HepG2 (cell line): ENCODE measurements around the gene HRH2. TPM values are rescaled to one million over a fixed set of nuclear protein-coding genes. Genes with fewer than 3 reads are reported as not detected.
A peak's percentile ranks its signal among the peaks of the same experiment; 100 is the strongest.

Experiments used
- ATAC-seq: fragments of 200-7000 bp; cut with Tn5 transposase; 3 replicates; pipeline ENCODE4 v1.9.1; 2020; ENCODE audit warnings: mild to moderate bottlenecking, moderate library complexity
- BruUV-seq: library from RNA; stranded (reverse); fragments of 400-500 nt; replicated peaks from 2 replicates; lab custom pipeline; 2021; lab: Mats Ljungman, UMichigan
- CTCF ChIA-PET: fragments of 300-600 bp; formaldehyde crosslinking; extraction: SDS; loops from one replicate; lab custom pipeline; 2021; ENCODE audit warnings: low total read pairs, inconsistent platforms, low intra/inter-chr PET ratio; lab: Yijun Ruan, JAX
- POLR2A ChIA-PET: fragments of 350-600 bp; sonication (Branson Sonifier 250); formaldehyde crosslinking; loops from one replicate; lab custom pipeline; 2020; ENCODE audit warnings: antibody characterized with exemption, inconsistent platforms; lab: Yijun Ruan, JAX
- DNase-seq: peaks from one replicate; pipeline ENCODE4 v3.0.0-alpha.2; 2015; ENCODE audit warnings: low spot score
- FAIRE-seq: peaks from 3 replicates; lab custom pipeline; 2011; peaks lifted over from hg19 to GRCh38; lab: Jason Lieb, UNC
- H2AFZ ChIP-seq: one replicate; pipeline ENCODE4 v1.6.1; 2011; ENCODE audit warnings: low read length, inconsistent platforms
- H3K27ac ChIP-seq: fragments of 300-600 bp; 3 replicates; pipeline ENCODE4 v1.8.0; 2011; ENCODE audit warnings: mixed run types, mild to moderate bottlenecking, mixed read lengths, low read length, inconsistent platforms; ENCODE audit not compliant: insufficient read depth; ENCODE audit errors: extremely low read length
- H3K27me3 ChIP-seq, 2 experiments: fragments of 200-600 bp in 1 of 2; 2 replicates in 1 of 2; 3 replicates in 1 of 2; pipeline versions ENCODE4 v1.6.0 to v1.8.0; 2011; ENCODE audit warnings: low read length in 2 of 2, mild to moderate bottlenecking in 2 of 2, moderate library complexity in 2 of 2, inconsistent platforms in 1 of 2; ENCODE audit not compliant: insufficient read depth in 2 of 2, control insufficient read depth in 1 of 2
- H3K36me3 ChIP-seq, 2 experiments: fragments of 200-600 bp in 1 of 2; replicated peaks in 1 of 2; 2 replicates in 1 of 2; 3 replicates in 1 of 2; pipeline versions ENCODE4 v1.5.1 to v1.8.0; 2011; ENCODE audit warnings: low read length in 2 of 2, inconsistent platforms in 1 of 2; ENCODE audit not compliant: insufficient read depth in 2 of 2, control insufficient read depth in 1 of 2
- H3K4me1 ChIP-seq: 2 replicates; pipeline ENCODE4 v1.5.1; 2012; ENCODE audit warnings: low read length, inconsistent platforms; ENCODE audit not compliant: insufficient read depth
- H3K4me2 ChIP-seq: 2 replicates; pipeline ENCODE4 v1.6.0; 2011; ENCODE audit warnings: low read depth, low read length, inconsistent platforms
- H3K4me3 ChIP-seq, 3 experiments: fragments of 200-600 bp in 1 of 3; sonication (generic), shearing (Covaris generic) in 1 of 3; replicated peaks in 1 of 3; 2 replicates each; pipeline ENCODE4 v1.5.1; 2011 to 2016; ENCODE audit warnings: low read length in 3 of 3, inconsistent platforms in 2 of 3, low read depth in 2 of 3, mild to moderate bottlenecking in 2 of 3, control low read depth in 1 of 3, mixed read lengths in 1 of 3; ENCODE audit not compliant: insufficient read depth in 1 of 3
- H3K79me2 ChIP-seq: one replicate; pipeline ENCODE4 v1.6.1; 2011; ENCODE audit warnings: low read length, inconsistent platforms; ENCODE audit not compliant: insufficient read depth
- H3K9ac ChIP-seq: 2 replicates; pipeline ENCODE4 v1.6.0; 2011; ENCODE audit warnings: mild to moderate bottlenecking, low read depth, low read length, inconsistent platforms; ENCODE audit not compliant: insufficient read depth
- H3K9me3 ChIP-seq: 2 replicates; pipeline ENCODE4 v1.5.1; 2012; ENCODE audit warnings: mild to moderate bottlenecking, low read length
- H4K20me1 ChIP-seq: 2 replicates; pipeline ENCODE4 v1.6.0; 2011; ENCODE audit warnings: inconsistent platforms, mild to moderate bottlenecking, low read length, moderate library complexity; ENCODE audit not compliant: insufficient read depth
- ARNT ChIP-seq: fragments of 450-650 bp; IDR thresholded peaks from 2 replicates; pipeline ENCODE4 v1.6.1; 2017
- BCL6 ChIP-seq: IDR thresholded peaks from 2 replicates; pipeline ENCODE4 v1.6.1; 2016; ENCODE audit warnings: missing genetic modification reagents, missing compliant biosample characterization
- HDAC6 ChIP-seq: fragments of 200-600 bp; sonication (generic); IDR thresholded peaks from 2 replicates; pipeline ENCODE4 v1.7.0; 2017; ENCODE audit warnings: mild to moderate bottlenecking, antibody characterized with exemption, low read length, low read depth
- JUN ChIP-seq: sonication (generic); formaldehyde crosslinking; IDR thresholded peaks from 2 replicates; pipeline ENCODE4 v1.4.0; 2020; ENCODE audit warnings: mild to moderate bottlenecking, missing genetic modification reagents
- KMT2A ChIP-seq: sonication (generic); formaldehyde crosslinking; IDR thresholded peaks from 2 replicates; pipeline ENCODE4 v1.4.0; 2020; ENCODE audit warnings: missing genetic modification reagents
- MIER2 ChIP-seq: IDR thresholded peaks from 2 replicates; pipeline ENCODE4 v1.6.1; 2016; ENCODE audit warnings: missing biosample characterization, missing genetic modification reagents
- MTA1 ChIP-seq: sonication (generic); formaldehyde crosslinking; IDR thresholded peaks from 2 replicates; pipeline ENCODE4 v1.4.0; 2020; ENCODE audit warnings: missing genetic modification reagents, mild to moderate bottlenecking, borderline replicate concordance
- NFYB ChIP-seq: sonication (generic); formaldehyde crosslinking; IDR thresholded peaks from 2 replicates; pipeline ENCODE4 v1.4.0; 2020; ENCODE audit warnings: missing genetic modification reagents
- PAWR ChIP-seq: sonication (generic); formaldehyde crosslinking; IDR thresholded peaks from 2 replicates; pipeline ENCODE4 v1.4.0; 2020; ENCODE audit warnings: missing genetic modification reagents, mild to moderate bottlenecking, borderline replicate concordance
- PRPF4 ChIP-seq: fragments of 200-400 bp; formaldehyde crosslinking; IDR thresholded peaks from 2 replicates; pipeline ENCODE4 v1.6.1; 2016; ENCODE audit warnings: low read length, low read depth; ENCODE audit not compliant: poor library complexity, severe bottlenecking
- RORA ChIP-seq: sonication (generic); formaldehyde crosslinking; IDR thresholded peaks from 2 replicates; pipeline ENCODE4 v1.5.0; 2020; ENCODE audit warnings: mild to moderate bottlenecking, missing genetic modification reagents, moderate library complexity
- RXRA ChIP-seq: sonication (generic); formaldehyde crosslinking; IDR thresholded peaks from 2 replicates; pipeline ENCODE4 v1.5.1; 2020; ENCODE audit warnings: missing genetic modification reagents
- SMYD3 ChIP-seq: sonication (generic); formaldehyde crosslinking; IDR thresholded peaks from 2 replicates; pipeline ENCODE4 v1.8.1; 2023; ENCODE audit warnings: mild to moderate bottlenecking, missing genetic modification reagents
- SOX13 ChIP-seq, 3 experiments: fragments of 450-650 bp in 1 of 3; sonication (generic) in 1 of 3; formaldehyde crosslinking in 1 of 3; IDR thresholded peaks in 2 of 3; conservative IDR thresholded peaks in 1 of 3; 2 replicates each; pipeline versions ENCODE4 v1.5.0 to v1.6.1; 2016 to 2020; ENCODE audit warnings: antibody characterized with exemption in 1 of 3, mild to moderate bottlenecking in 1 of 3, missing compliant biosample characterization in 1 of 3, missing genetic modification reagents in 1 of 3, moderate library complexity in 1 of 3
- SP4 ChIP-seq: sonication (generic); formaldehyde crosslinking; IDR thresholded peaks from 2 replicates; pipeline ENCODE4 v1.8.1; 2023; ENCODE audit warnings: mild to moderate bottlenecking, missing genetic modification reagents
- YEATS4 ChIP-seq: sonication (generic); formaldehyde crosslinking; IDR thresholded peaks from 2 replicates; pipeline ENCODE4 v1.4.0; 2020; ENCODE audit warnings: missing genetic modification reagents, borderline replicate concordance
- ZNF10 ChIP-seq: sonication (generic); formaldehyde crosslinking; IDR thresholded peaks from 2 replicates; pipeline ENCODE4 v1.4.0; 2020; ENCODE audit warnings: mild to moderate bottlenecking, low read depth, missing genetic modification reagents, borderline replicate concordance
- ZNF207 ChIP-seq: fragments of 450-650 bp; IDR thresholded peaks from 2 replicates; pipeline ENCODE4 v1.6.1; 2016; ENCODE audit warnings: antibody characterized with exemption, borderline replicate concordance
- ZNF292 ChIP-seq: sonication (generic); formaldehyde crosslinking; IDR thresholded peaks from 2 replicates; pipeline ENCODE4 v1.8.1; 2022; ENCODE audit warnings: mild to moderate bottlenecking, low read depth, missing genetic modification reagents, borderline replicate concordance
- ZNF451 ChIP-seq: sonication (generic); formaldehyde crosslinking; IDR thresholded peaks from 2 replicates; pipeline ENCODE4 v1.5.0; 2020; ENCODE audit warnings: mild to moderate bottlenecking, missing genetic modification reagents
- ZNF556 ChIP-seq: sonication (generic); formaldehyde crosslinking; IDR thresholded peaks from 2 replicates; pipeline ENCODE4 v1.4.0; 2020; ENCODE audit warnings: mild to moderate bottlenecking, missing genetic modification reagents, borderline replicate concordance
- ZNF557 ChIP-seq: sonication (generic); formaldehyde crosslinking; IDR thresholded peaks from 2 replicates; pipeline ENCODE4 v1.4.0; 2020; ENCODE audit warnings: missing genetic modification reagents
- ZNF619 ChIP-seq: sonication (generic); formaldehyde crosslinking; IDR thresholded peaks from 2 replicates; pipeline ENCODE4 v1.4.0; 2020; ENCODE audit warnings: mild to moderate bottlenecking, missing genetic modification reagents
- ZNF781 ChIP-seq: sonication (generic); formaldehyde crosslinking; IDR thresholded peaks from 2 replicates; pipeline ENCODE4 v1.5.1; 2020; ENCODE audit warnings: borderline replicate concordance, mild to moderate bottlenecking, missing genetic modification reagents; ENCODE audit errors: not compliant biosample characterization
- WGBS: methylation state at CpG from one replicate; pipeline ENCODE4 v1.1.6; 2017; ENCODE audit warnings: low lambda C conversion rate; 5-methylcytosine and 5-hydroxymethylcytosine counted together
- in situ Hi-C: cut with HindIII; loops from 2 replicates; pipeline ENCODE4 v1.10.0; 2017; ENCODE audit warnings: low pct_unique_long_range_greater_than_20kb; ENCODE audit not compliant: extremely low pct_ligation_motif_present
- intact Hi-C: fragments of 100-400 bp; cut with micrococcal nuclease; formaldehyde crosslinking; loops from one replicate; pipeline ENCODE4 v1.10.0; 2022; ENCODE audit not compliant: unreplicated experiment
- polyA plus RNA-seq, 8 experiments: library from polyadenylated mRNA; depleted of rRNA in 3 of 8; stranded (reverse) in 7 of 8; unstranded in 1 of 8; fragments of >200 nt; fragmentation: Illumina TruSeq in 4 of 8; extraction: Trizol in 4 of 8; gene quantifications; 2 replicates each; pipeline versions ENCODE4 v1.2.1 to v1.2.3, GENCODE V29; 2011 to 2016; ENCODE audit warnings: low read depth in 4 of 8, missing spikeins in 1 of 8, mixed read lengths in 1 of 8; ENCODE audit not compliant: insufficient read depth in 1 of 8
- total RNA-seq, 5 experiments: library from RNA; depleted of rRNA; stranded (reverse); fragments of >200 nt; fragmentation: Illumina TruSeq; extraction: Trizol; gene quantifications; 2 replicates each; pipeline ENCODE4 v1.2.3, GENCODE V29; 2016; ENCODE audit warnings: low read depth in 1 of 5
- TF ChIP-seq, protein P1 (sequence below): sonication (generic); formaldehyde crosslinking; IDR thresholded peaks from 2 replicates; pipeline ENCODE4 v1.5.1; 2020; ENCODE audit warnings: missing genetic modification reagents, mild to moderate bottlenecking, borderline replicate concordance
- TF ChIP-seq, protein P2 (sequence below): sonication (generic); formaldehyde crosslinking; IDR thresholded peaks from 2 replicates; pipeline ENCODE4 v1.8.1; 2023; ENCODE audit warnings: mild to moderate bottlenecking, missing genetic modification reagents, borderline replicate concordance

HRH2 gene
- total and polyA plus RNA-seq, 2 of the 13 experiments (the other 11 are each of a cell fraction or from before 2014, with no cell fraction given), result not detected

DNA sequence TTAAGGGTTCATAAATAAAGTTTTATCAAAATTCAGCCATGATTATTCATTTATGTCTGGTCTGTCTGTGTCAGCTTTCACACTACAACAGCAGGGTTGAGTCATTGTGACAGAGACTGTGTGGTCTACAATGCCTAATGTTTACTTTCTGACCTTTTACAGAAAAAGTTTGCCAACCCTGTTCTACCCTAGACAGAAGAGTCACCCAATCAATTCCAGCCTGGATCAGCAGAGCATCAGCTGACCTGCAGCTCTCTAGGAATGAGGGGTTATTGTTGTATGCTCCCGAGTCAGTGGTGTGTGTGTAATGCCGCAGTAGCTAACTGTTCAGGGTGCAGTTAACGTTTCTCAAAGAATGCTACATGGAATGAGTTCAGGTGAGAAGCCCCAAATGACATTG lies 87.3 kb downstream of the HRH2 start (continued):
- TF ChIP-seq SP4 (CRISPR knock-in tag) (no peak), ZNF557 (no peak), MTA1 (CRISPR knock-in tag) (no peak), KMT2A (CRISPR knock-in tag) (no peak), ZNF292 (CRISPR knock-in tag) (no peak), PAWR (CRISPR knock-in tag) (no peak), SOX13 (IDR thresholded peaks at IDR 0.05) (no peak; the same call in 1 of the 2 replicates), SOX13 (CRISPR knock-in tag; conservative IDR thresholded peaks at IDR 0.05 in 1 of 2, IDR thresholded peaks at IDR 0.05 in 1 of 2) (peak in 1 of 2 experiments; percentile 27; a peak in 1 of 4 replicates)

DNA sequence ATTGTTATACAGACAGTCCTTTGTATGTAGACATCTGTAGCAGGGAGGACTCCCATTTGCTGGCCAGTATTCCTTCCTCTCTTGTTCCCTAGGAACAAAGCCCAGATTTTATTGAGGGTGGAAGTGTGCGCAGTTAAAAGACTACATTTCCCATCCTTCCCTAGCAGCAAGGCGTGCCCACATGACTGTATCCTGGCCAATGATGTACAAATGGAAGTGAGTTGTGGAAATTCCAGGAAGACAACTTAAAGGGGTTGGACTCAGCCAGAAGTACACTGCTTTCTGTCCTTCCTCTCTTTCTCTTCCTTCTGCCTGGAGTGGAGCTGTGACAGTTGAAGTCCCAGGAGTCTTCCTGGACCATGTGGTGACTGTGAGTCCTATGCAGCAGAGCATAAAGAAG lies 89.0 kb downstream of the HRH2 start:
- H3K36me3 ChIP-seq, result no peaks in the 10 kb centered on the region
- H3K27ac ChIP-seq, result no peak overlapping the region
- H3K9me3 ChIP-seq, result no peaks in the 10 kb centered on the region
- H3K27me3 ChIP-seq, result peaks cover 0 to under 1% of the 10 kb centered on the region in 2 experiments; a peak in 1 of 5 replicates
- FAIRE-seq (no peak), ATAC-seq (peak; percentile 38; the same call in 1 of the 3 replicates), DNase-seq (no peak)
- no peak overlapping the region for H3K4me3 ChIP-seq
- POLR2A ChIA-PET, result no interaction called here
- in situ Hi-C loops, result loop anchor here (25.0 kb wide), 1 partner anchor 840 kb away; no protein-coding TSS in a partner anchor
- intact Hi-C loops, result loop anchor here (10.0 kb wide), 1 partner anchor 48 kb away; no protein-coding TSS in a partner anchor
- WGBS, result 59% methylated on average over 2 of the region's 2 CpGs
- H2AFZ ChIP-seq, result no peak overlapping the region
- no TSS peak for BruUV-seq
- no peaks in the 10 kb centered on the region for H4K20me1 ChIP-seq
- H3K4me1 ChIP-seq, result peaks cover 11% of the 10 kb centered on the region; the same call in 1 of the 2 replicates
- no peak overlapping the region for H3K9ac ChIP-seq
- CTCF ChIA-PET, result no interaction called here
- H3K79me2 ChIP-seq, result no peaks in the 10 kb centered on the region
- H3K4me2 ChIP-seq, result no peak overlapping the region
- TF ChIP-seq ZNF207 (no peak), BCL6 (CRISPR knock-in tag) (no peak), SMYD3 (CRISPR knock-in tag) (no peak), ZNF781 (CRISPR knock-in tag) (no peak), YEATS4 (CRISPR knock-in tag) (no peak), HDAC6 (no peak), PRPF4 (no peak), ZNF619 (no peak), NFYB (CRISPR knock-in tag) (peak; percentile 86), RXRA (no peak), JUN (no peak), ZNF10 (CRISPR knock-in tag) (no peak), ZNF451 (no peak), RORA (no peak), ARNT (no peak), MIER2 (CRISPR knock-in tag) (no peak), ZNF556 (no peak)
- TF ChIP-seq, protein P1, sequence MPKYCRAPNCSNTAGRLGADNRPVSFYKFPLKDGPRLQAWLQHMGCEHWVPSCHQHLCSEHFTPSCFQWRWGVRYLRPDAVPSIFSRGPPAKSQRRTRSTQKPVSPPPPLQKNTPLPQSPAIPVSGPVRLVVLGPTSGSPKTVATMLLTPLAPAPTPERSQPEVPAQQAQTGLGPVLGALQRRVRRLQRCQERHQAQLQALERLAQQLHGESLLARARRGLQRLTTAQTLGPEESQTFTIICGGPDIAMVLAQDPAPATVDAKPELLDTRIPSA, result no peak
- TF ChIP-seq, protein P2, sequence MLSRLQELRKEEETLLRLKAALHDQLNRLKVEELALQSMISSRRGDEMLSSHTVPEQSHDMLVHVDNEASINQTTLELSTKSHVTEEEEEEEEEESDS (CRISPR knock-in tag), result no peak
